H1 (cell line): ENCODE measurements around the gene OPA3. TPM values are rescaled to one million over a fixed set of nuclear protein-coding genes. Genes with fewer than 3 reads are reported as not detected.

Experiments used
- BACH1 ChIP-seq: IDR thresholded peaks from 2 replicates; pipeline ENCODE4 v1.6.1; 2012; ENCODE audit warnings: low read length, improper control_type of control experiment
- GABPA ChIP-seq: IDR thresholded peaks from 2 replicates; pipeline ENCODE4 v1.6.1; 2011; ENCODE audit warnings: mild to moderate bottlenecking, low read length, moderate library complexity, borderline replicate concordance; ENCODE audit not compliant: insufficient read depth
- JUN ChIP-seq: IDR thresholded peaks from 2 replicates; pipeline ENCODE4 v1.6.1; 2011; ENCODE audit warnings: low read depth, mild to moderate bottlenecking, improper control_type of control experiment, low read length
- SP1 ChIP-seq: IDR thresholded peaks from 2 replicates; pipeline ENCODE4 v1.6.1; 2011; ENCODE audit warnings: low read depth, low read length
- polyA plus RNA-seq, 7 experiments: library from polyadenylated mRNA; depleted of rRNA in 3 of 7; stranded (reverse) in 5 of 7; unstranded in 2 of 7; fragments of >200 nt in 5 of 7; fragments of 200-250 nt in 2 of 7; gene quantifications; 1 replicate in 5 of 7; 2 replicates in 1 of 7; 4 replicates in 1 of 7; pipeline versions ENCODE4 v1.2.1 to v1.2.3, GENCODE V29; 2011 to 2013; ENCODE audit warnings: missing spikeins in 2 of 7, mixed read lengths in 2 of 7
- total RNA-seq: library from RNA; stranded (reverse); fragmentation: NEBNext Ultra II Directional; extraction: Animal tissue kit (Norgen Biotek cat#: 25700); gene quantifications from 2 replicates; pipeline ENCODE4 v1.2.1, GENCODE V29; 2021

OPA3 gene
- total and polyA plus RNA-seq, 2 of the 8 experiments (the other 6 are each of a cell fraction or from before 2014, with no cell fraction given), result 12.5 to 14.5 TPM

GRCh38 chr19:45499196-45500180, 85.1 kb downstream of the OPA3 start (continued):
- TF ChIP-seq JUN, result no peak
- TF ChIP-seq BACH1, result no peak
- no peak; the same call in 1 of the 2 replicates for TF ChIP-seq SP1
- TF ChIP-seq GABPA, result no peak
- TF ChIP-seq, all 59 proteins: peak for 16
